Thoracic aorta (tissue), 2 donors: ENCODE measurements around the gene DHX32. TPM values are rescaled to one million over a fixed set of nuclear protein-coding genes. Genes with fewer than 3 reads are reported as not detected.

Source experiments
- ATAC-seq: fragments of 150-250 bp; one replicate; pipeline ENCODE4 v1.8.0; 2017; ENCODE audit warnings: low read depth; ENCODE audit not compliant: insufficient number of reproducible peaks, low FRiP score
- DNase-seq: peaks from one replicate; pipeline ENCODE4 v3.0.0-alpha.2; 2020; ENCODE audit warnings: low spot score
- H3K27ac ChIP-seq, 2 donors: fragments of 200-600 bp; sonication (generic); 1 replicate in 1 of 2; 2 replicates in 1 of 2; pipeline ENCODE4 v1.5.1; 2016; ENCODE audit warnings: mild to moderate bottlenecking in 2 of 2, moderate library complexity in 2 of 2
- H3K27me3 ChIP-seq: fragments of 200-600 bp; sonication (generic); replicated peaks from 2 replicates; pipeline ENCODE4 v1.6.0; 2016; ENCODE audit warnings: mild to moderate bottlenecking; ENCODE audit not compliant: insufficient read depth
- H3K36me3 ChIP-seq: fragments of 200-600 bp; sonication (generic); one replicate; pipeline ENCODE4 v1.5.1; 2016
- H3K4me1 ChIP-seq, 2 donors: fragments of 200-600 bp; sonication (generic); 1 replicate in 1 of 2; 2 replicates in 1 of 2; pipeline versions ENCODE4 v1.5.1 to v1.6.0; 2016; ENCODE audit warnings: low read depth in 2 of 2, mild to moderate bottlenecking in 1 of 2; ENCODE audit not compliant: control insufficient read depth in 1 of 2
- H3K4me3 ChIP-seq: fragments of 200-600 bp; sonication (generic); 2 replicates; pipeline ENCODE4 v1.5.1; 2016; ENCODE audit warnings: mild to moderate bottlenecking
- H3K9me3 ChIP-seq: fragments of 200-600 bp; sonication (generic); 2 replicates; pipeline ENCODE4 v1.5.1; 2016
- total RNA-seq, 2 donors: library from RNA; depleted of rRNA; stranded (reverse); fragments of >200 nt; gene quantifications; one replicate each; pipeline versions ENCODE4 v1.1.0 to v1.2.3, GENCODE V29; 2016
- TF ChIP-seq, protein P1 (sequence below): fragments of 200-600 bp; sonication (generic); IDR thresholded peaks from one replicate; pipeline ENCODE4 v1.5.1; 2019; ENCODE audit warnings: antibody characterized with exemption

Gene DHX32
- total RNA-seq, 2 donors from 2014 or later: 11.1 to 14.0 TPM

DNA sequence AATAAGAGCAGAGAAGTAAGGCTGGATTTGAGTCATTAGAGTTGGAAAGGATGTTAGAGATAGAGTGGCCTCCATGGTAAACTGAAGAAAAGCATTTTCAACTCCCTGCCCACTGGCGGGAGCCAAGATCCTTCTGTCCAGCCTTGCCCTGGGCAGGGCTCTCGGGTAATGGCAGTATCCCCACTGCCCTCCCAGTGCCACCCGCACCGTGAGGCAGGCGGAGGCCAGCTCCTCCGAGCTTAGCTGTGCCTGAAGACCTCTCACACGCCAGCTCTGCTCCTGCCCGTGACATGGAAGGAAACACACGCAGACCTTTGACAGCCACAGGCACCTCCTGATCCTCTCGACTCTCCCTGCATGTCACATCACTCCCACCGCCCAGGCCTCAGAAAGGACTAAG lies 35.5 kb downstream of the DHX32 start:
- H3K27ac ChIP-seq: no peak overlapping the region
- no peaks in the 10 kb centered on the region for H3K9me3 ChIP-seq
- ATAC-seq: no peak

DNA sequence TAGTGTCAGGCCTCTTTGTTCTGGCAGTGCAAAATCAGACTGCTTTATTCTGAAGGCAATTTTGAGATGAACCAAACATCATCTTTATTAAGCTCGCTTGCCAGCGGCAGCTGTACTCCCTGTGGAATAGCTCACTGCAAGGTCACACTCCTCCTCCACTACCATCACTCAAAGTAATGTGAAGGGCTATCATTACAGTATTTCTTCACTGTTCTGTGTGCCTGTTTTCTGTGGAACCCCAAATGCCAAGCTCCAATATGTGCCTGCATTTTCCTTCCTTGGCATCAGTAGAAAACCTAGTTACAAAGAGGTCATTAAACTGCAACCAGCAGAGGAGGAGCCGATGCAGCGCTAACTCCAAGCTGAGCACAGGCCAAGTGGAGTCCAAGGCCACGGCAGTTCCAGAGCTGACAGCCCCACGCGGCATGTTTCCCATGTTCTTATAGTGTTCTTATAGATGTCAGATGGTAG lies 36.3 kb downstream of the DHX32 start:
- TF ChIP-seq, protein P1, sequence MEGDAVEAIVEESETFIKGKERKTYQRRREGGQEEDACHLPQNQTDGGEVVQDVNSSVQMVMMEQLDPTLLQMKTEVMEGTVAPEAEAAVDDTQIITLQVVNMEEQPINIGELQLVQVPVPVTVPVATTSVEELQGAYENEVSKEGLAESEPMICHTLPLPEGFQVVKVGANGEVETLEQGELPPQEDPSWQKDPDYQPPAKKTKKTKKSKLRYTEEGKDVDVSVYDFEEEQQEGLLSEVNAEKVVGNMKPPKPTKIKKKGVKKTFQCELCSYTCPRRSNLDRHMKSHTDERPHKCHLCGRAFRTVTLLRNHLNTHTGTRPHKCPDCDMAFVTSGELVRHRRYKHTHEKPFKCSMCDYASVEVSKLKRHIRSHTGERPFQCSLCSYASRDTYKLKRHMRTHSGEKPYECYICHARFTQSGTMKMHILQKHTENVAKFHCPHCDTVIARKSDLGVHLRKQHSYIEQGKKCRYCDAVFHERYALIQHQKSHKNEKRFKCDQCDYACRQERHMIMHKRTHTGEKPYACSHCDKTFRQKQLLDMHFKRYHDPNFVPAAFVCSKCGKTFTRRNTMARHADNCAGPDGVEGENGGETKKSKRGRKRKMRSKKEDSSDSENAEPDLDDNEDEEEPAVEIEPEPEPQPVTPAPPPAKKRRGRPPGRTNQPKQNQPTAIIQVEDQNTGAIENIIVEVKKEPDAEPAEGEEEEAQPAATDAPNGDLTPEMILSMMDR: no peak
- Histone ChIP-seq H3K27me3 (no peaks in the 10 kb centered on the region), H3K36me3 (peaks cover 23% of the 10 kb centered on the region), H3K4me1 (no peaks in the 10 kb centered on the region), H3K27ac (no peak overlapping the region), H3K4me3 (no peak overlapping the region), H3K9me3 (no peaks in the 10 kb centered on the region)
- DNase-seq (no peak), ATAC-seq (no peak)

More for the DNA sequence above, 35.5 kb downstream of the DHX32 start:
- H3K27me3 ChIP-seq: no peaks in the 10 kb centered on the region
- H3K36me3 ChIP-seq: peaks cover 15% of the 10 kb centered on the region
- TF ChIP-seq, protein P1: no peak
- no peak overlapping the region for H3K4me3 ChIP-seq
- DNase-seq: no peak
- H3K4me1 ChIP-seq: no peaks in the 10 kb centered on the region

DNA sequence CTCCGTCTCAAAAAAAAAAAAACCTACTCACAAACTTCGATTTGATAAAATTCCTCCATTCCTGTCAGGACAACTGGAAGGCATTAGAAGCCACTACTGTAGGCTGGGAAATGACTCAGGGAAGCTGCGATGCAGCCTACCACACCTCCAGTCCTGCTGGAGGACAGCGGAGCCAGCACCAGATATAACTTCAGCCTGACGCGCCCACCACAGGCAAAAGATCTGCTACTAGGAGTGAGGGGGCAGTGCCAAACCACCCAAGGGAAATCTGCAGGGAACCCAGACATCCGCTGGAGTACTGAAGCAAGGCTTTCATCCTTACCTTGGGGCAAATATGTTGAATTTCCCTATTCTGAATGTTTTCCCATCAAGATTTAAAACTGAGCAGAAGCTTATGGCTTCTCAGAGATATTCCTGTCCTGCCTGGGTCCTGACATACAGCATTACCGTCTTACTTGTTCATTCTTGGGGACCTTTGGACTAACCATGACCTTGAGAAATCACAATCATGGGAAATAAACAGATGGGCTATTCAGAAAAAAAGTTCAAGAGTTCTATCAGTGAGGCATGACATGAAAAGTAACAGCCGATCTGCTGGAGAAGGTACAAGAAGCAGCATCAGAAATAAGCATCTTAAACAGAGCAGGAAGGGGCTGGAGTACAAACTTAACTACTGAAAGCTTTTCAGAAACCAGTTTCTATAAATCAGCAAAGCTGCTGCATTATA lies 37.3 kb downstream of the DHX32 start:
- no peaks in the 10 kb centered on the region for H3K4me1 ChIP-seq
- TF ChIP-seq, protein P1: no peak
- no peak overlapping the region for H3K27ac ChIP-seq
- DNase-seq (no peak), ATAC-seq (no peak)
- no peaks in the 10 kb centered on the region for H3K9me3 ChIP-seq
- H3K36me3 ChIP-seq: peaks cover 28% of the 10 kb centered on the region
- no peak overlapping the region for H3K4me3 ChIP-seq
- H3K27me3 ChIP-seq: no peaks in the 10 kb centered on the region

GRCh38 chr10:125840955-125841354 lies 40.1 kb downstream of the DHX32 start:
- H3K27me3 ChIP-seq: no peaks in the 10 kb centered on the region
- DNase-seq (no peak), ATAC-seq (no peak)
- H3K27ac ChIP-seq: no peak overlapping the region
- no peaks in the 10 kb centered on the region for H3K9me3 ChIP-seq
- TF ChIP-seq, protein P1: no peak
- no peak overlapping the region for H3K4me3 ChIP-seq
- peaks cover 43% of the 10 kb centered on the region for H3K36me3 ChIP-seq
- H3K4me1 ChIP-seq: no peaks in the 10 kb centered on the region

GRCh38 chr10:125840406-125840805 lies 40.7 kb downstream of the DHX32 start:
- Histone ChIP-seq H3K27ac (no peak overlapping the region), H3K4me3 (no peak overlapping the region), H3K27me3 (no peaks in the 10 kb centered on the region), H3K9me3 (no peaks in the 10 kb centered on the region), H3K4me1 (no peaks in the 10 kb centered on the region), H3K36me3 (peaks cover 43% of the 10 kb centered on the region)
- TF ChIP-seq, protein P1: no peak
- no peak for ATAC-seq
- no peak for DNase-seq
